Naive thymus-derived CD4-positive, alpha-beta T cell (primary cell): ENCODE data around the gene ATAD1. TPM values are rescaled to one million over a fixed set of nuclear protein-coding genes. Genes with fewer than 3 reads are reported as not detected.

Experiments used
- ATAC-seq: fragments of 150-1000 bp; cut with Tn5 transposase; 2 replicates; pipeline ENCODE4 v1.10.0; 2021; ENCODE audit warnings: mild to moderate bottlenecking, moderate library complexity
- CTCF ChIA-PET: fragments of 350-600 bp; sonication (Branson Sonifier 250); formaldehyde crosslinking; loops from one replicate; lab custom pipeline; 2021; ENCODE audit warnings: antibody characterized with exemption; lab: Charles Lee
- POLR2A ChIA-PET: fragments of 350-600 bp; sonication (Branson Sonifier 250); formaldehyde crosslinking; loops from one replicate; lab custom pipeline; 2021; ENCODE audit warnings: antibody characterized with exemption, inconsistent platforms; lab: Charles Lee
- DNase-seq, 9 donors: peaks; one replicate each; pipeline versions ENCODE4 v3.0.0 to v3.0.0-alpha.2; 2020 to 2022; ENCODE audit warnings: mixed read lengths in 1 of 9
- H3K27ac ChIP-seq: one replicate; pipeline ENCODE4 v1.7.0; 2013; ENCODE audit warnings: mild to moderate bottlenecking, low read depth, low read length, moderate library complexity
- H3K27me3 ChIP-seq, 2 donors: one replicate each; pipeline ENCODE4 v1.7.0; 2013; ENCODE audit warnings: low read length in 2 of 2, mild to moderate bottlenecking in 2 of 2, moderate library complexity in 2 of 2; ENCODE audit not compliant: control insufficient read depth in 2 of 2, insufficient read depth in 2 of 2
- H3K36me3 ChIP-seq, 3 experiments: 1 replicate in 2 of 3; 2 replicates in 1 of 3; pipeline ENCODE4 v1.7.0; 2013; ENCODE audit warnings: low read length in 3 of 3, mild to moderate bottlenecking in 3 of 3, moderate library complexity in 1 of 3; ENCODE audit not compliant: insufficient read depth in 3 of 3, control insufficient read depth in 2 of 3
- H3K4me1 ChIP-seq, 2 donors: one replicate each; pipeline ENCODE4 v1.7.0; 2013; ENCODE audit warnings: low read length in 2 of 2, mild to moderate bottlenecking in 2 of 2, moderate library complexity in 1 of 2; ENCODE audit not compliant: control insufficient read depth in 2 of 2, insufficient read depth in 2 of 2
- H3K4me3 ChIP-seq: 2 replicates; pipeline ENCODE4 v1.7.0; 2013; ENCODE audit warnings: mild to moderate bottlenecking, low read length
- H3K9me3 ChIP-seq, 3 experiments: 1 replicate in 2 of 3; 2 replicates in 1 of 3; pipeline ENCODE4 v1.7.0; 2013; ENCODE audit warnings: low read length in 3 of 3; ENCODE audit not compliant: control insufficient read depth in 2 of 3
- H3K27ac Mint-ChIP-seq, 9 donors: one replicate each; pipeline ENCODE4 v1.8.0; 2020 to 2022; ENCODE audit warnings: mixed read lengths in 9 of 9, mild to moderate bottlenecking in 8 of 9, moderate library complexity in 5 of 9, inconsistent platforms in 2 of 9
- H3K27me3 Mint-ChIP-seq, 5 donors: one replicate each; pipeline ENCODE4 v1.8.0; 2021 to 2022; ENCODE audit warnings: mixed read lengths in 5 of 5, mild to moderate bottlenecking in 1 of 5
- H3K36me3 Mint-ChIP-seq, 5 donors: one replicate each; pipeline ENCODE4 v1.8.0; 2020 to 2022; ENCODE audit warnings: mixed read lengths in 5 of 5, mild to moderate bottlenecking in 3 of 5, inconsistent platforms in 1 of 5
- H3K4me1 Mint-ChIP-seq, 7 donors: one replicate each; pipeline ENCODE4 v1.8.0; 2020 to 2022; ENCODE audit warnings: mixed read lengths in 7 of 7, mild to moderate bottlenecking in 3 of 7, inconsistent platforms in 1 of 7
- H3K4me3 Mint-ChIP-seq, 10 donors: one replicate each; pipeline ENCODE4 v1.8.0; 2020 to 2022; ENCODE audit warnings: mild to moderate bottlenecking in 10 of 10, mixed read lengths in 10 of 10, moderate library complexity in 6 of 10, inconsistent platforms in 2 of 10
- H3K9me3 Mint-ChIP-seq, 11 donors: one replicate each; pipeline ENCODE4 v1.8.0; 2020 to 2022; ENCODE audit warnings: mixed read lengths in 11 of 11, mild to moderate bottlenecking in 4 of 11, inconsistent platforms in 1 of 11, moderate library complexity in 1 of 11
- intact Hi-C, 2 donors: fragments of 100-400 bp; cut with micrococcal nuclease; formaldehyde crosslinking; loops; one replicate each; pipeline ENCODE4 v1.15.1; 2023
- polyA plus RNA-seq, 2 donors: library from polyadenylated mRNA; unstranded; fragments of 300-500 nt; fragmentation: Illumina TruSeq; gene quantifications; one replicate each; pipeline ENCODE4 v1.2.3, GENCODE V29; 2021
- total RNA-seq, 6 experiments: library from RNA in 5 of 6; stranded (reverse) in 5 of 6; gene quantifications; 1 replicate in 5 of 6; 2 replicates in 1 of 6; pipeline ENCODE4 v1.2.3 and lab custom pipeline; 2021 to 2026

The ATAD1 gene
- total and polyA plus RNA-seq, 7 experiments from 2014 or later = 33.5 to 53.4 (median 38.6) TPM

DNA sequence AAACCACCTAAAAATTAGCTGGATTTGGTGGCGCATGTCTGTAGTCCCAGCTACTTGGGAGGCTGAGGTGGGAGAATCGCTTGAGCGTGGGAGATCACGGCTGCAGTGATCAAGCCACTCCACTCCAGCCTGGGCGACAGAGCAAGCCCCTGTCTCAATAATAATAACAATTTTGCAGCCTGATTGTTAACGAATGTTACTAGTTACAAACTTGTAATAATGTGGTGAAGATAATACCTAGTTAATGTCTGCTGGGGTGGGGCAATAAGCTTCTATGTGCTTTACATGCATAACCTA lies 1.2 kb upstream of the ATAD1 start:
- DNase-seq (no peak), ATAC-seq (no peak)
- ChIA-PET POLR2A (interaction anchor here (0.6 to 3.6 kb wide), 10 partner anchors 19 to 1171 kb away, joined by 4 to 72 read pairs (median 5); partner anchors contain the start of genes FAS, KLLN, PTEN and STAMBPL1), CTCF (interaction anchor here (1.1 to 1.8 kb wide), 3 partner anchors 11 to 294 kb away, joined by 3 to 6 read pairs (median 3); no protein-coding TSS in a partner anchor)
- Mint-ChIP-seq H3K27me3 (peaks cover 0 to 10% (median 0%) of the 10 kb centered on the region in 5 donors), H3K4me1 (peaks cover 22 to 51% (median 40%) of the 10 kb centered on the region in 7 donors), H3K9me3 (no peaks in the 10 kb centered on the region), H3K36me3 (peaks cover 0 to 6% (median 3%) of the 10 kb centered on the region in 5 donors), H3K4me3 (peak overlapping the region in 9 of 10 donors; percentile 25 to 99 (median 93)), H3K27ac (peak overlapping the region in 8 of 9 donors; percentile 72 to 100 (median 98))
- Histone ChIP-seq H3K27me3 (no peaks in the 10 kb centered on the region), H3K4me3 (no peak overlapping the region), H3K27ac (peak overlapping the region; percentile 89), H3K36me3 (no peaks in the 10 kb centered on the region), H3K9me3 (no peaks in the 10 kb centered on the region), H3K4me1 (peaks cover 13 to 32% of the 10 kb centered on the region in 2 donors)
- intact Hi-C loops = loop anchor here (2.0 to 10.0 kb wide), 10 partner anchors 24 to 1883 kb away; partner anchors contain the start of genes KIF20B (in 2 of the 2), FAS (in 1 of the 2), IFIT5 (in 1 of the 2) and LIPA (in 1 of the 2)

DNA sequence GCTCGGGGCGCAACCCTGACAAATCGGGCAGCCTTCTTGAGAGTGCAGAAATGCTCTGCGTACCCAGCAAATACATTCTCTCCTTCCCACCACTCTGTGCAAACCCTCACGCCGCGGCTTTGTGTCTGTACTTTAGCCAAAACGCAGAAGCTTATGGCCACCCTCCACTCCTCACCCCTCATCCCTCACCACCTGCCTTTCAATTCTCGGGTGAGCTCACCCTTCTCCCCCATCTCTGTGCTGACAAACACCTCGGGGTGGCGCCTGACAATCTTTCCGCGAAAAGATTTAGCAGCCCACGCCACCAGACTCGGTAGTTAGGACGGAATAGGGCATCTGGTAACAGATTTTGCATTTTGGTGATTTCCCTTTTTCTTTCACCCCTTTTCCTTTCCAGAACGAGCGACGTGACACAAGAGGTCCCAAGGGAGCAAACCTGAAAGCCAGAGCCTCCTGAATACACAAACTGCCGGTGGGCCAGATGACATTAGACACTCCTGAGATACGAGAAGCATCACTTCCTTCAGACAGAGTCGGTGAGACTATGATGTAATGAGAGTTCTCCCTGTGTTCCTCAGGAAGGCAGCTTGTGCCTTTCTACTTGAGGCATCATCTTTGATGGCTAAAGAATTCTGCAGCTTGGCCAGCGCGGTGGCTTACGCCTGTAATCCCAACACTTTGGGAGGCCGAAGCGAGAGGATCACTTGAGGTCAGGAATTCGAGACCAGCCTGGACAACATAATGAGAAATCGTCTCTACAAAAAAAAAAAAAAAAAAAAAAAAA lies 671 bp upstream of the ATAD1 start:
- peaks cover 13 to 33% of the 10 kb centered on the region in 2 donors for H3K4me1 ChIP-seq
- H3K27me3 Mint-ChIP-seq = peaks cover 0 to 5% (median 0%) of the 10 kb centered on the region in 5 donors
- no peaks in the 10 kb centered on the region for H3K36me3 ChIP-seq
- no peaks in the 10 kb centered on the region for H3K9me3 ChIP-seq
- H3K9me3 Mint-ChIP-seq = no peaks in the 10 kb centered on the region
- H3K4me3 Mint-ChIP-seq = peak overlapping the region; percentile 90 to 100 (median 94)
- intact Hi-C loops = loop anchor here (1.0 to 10.0 kb wide), 19 partner anchors 24 to 1884 kb away; partner anchors contain the start of genes KIF20B (in 2 of the 2), FAS (in 1 of the 2), IFIT5 (in 1 of the 2) and LIPA (in 1 of the 2)
- ChIA-PET CTCF (interaction anchor here (0.6 to 1.8 kb wide), 7 partner anchors 12 to 517 kb away, joined by 3 to 6 read pairs (median 3); partner anchors contain the start of genes KLLN and PTEN), POLR2A (interaction anchor here (0.6 to 3.6 kb wide), 19 partner anchors 9 to 1172 kb away, joined by 3 to 72 read pairs (median 4); partner anchors contain the start of genes FAS, KLLN, PTEN and RNLS)
- peak overlapping the region; percentile 89 for H3K27ac ChIP-seq
- peak overlapping the region; percentile 75 for H3K4me3 ChIP-seq
- peaks cover 0 to 6% (median 3%) of the 10 kb centered on the region in 5 donors for H3K36me3 Mint-ChIP-seq
- H3K4me1 Mint-ChIP-seq = peaks cover 22 to 53% (median 41%) of the 10 kb centered on the region in 7 donors
- H3K27me3 ChIP-seq = no peaks in the 10 kb centered on the region
- H3K27ac Mint-ChIP-seq = peak overlapping the region; percentile 93 to 100 (median 98)
- ATAC-seq = peak; percentile 78
- DNase-seq = peak; percentile 40 to 76 (median 72)

DNA sequence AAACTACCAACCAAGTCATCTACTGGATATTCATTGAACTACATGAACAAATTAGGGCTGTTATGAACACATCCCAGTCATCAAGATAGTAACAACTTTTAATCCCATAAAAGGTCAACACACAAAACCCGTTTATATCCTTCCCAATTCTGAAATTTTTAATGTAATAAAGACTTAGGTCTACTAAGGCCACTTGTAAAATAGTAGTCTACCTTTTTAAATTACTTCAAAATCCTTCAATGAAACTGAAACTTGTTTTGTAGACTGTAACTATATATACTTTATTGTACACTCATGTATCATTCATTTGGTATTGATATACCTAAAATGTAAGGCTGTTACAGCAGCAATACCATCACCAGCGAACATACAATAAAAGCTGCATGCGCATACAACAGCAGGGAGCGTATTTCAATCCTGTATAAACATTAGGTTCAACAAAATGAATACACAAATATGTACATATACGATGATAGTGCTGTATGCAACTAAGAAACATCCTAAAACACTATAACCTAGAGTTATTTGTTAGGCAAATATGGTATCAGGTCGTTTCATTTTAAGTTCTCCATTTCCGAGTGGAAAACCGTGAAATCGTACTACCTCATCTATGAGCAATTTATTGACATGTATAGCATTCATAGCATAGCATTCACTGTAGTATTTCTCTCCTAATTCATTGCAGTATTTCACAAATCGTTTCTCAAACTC lies 973 bp downstream of the ATAD1 start:
- no peaks in the 10 kb centered on the region for H3K27me3 Mint-ChIP-seq
- Histone ChIP-seq H3K4me3 (peak overlapping the region; percentile 75), H3K27ac (peak overlapping the region; percentile 89), H3K9me3 (no peaks in the 10 kb centered on the region), H3K4me1 (peaks cover 13 to 33% of the 10 kb centered on the region in 2 donors), H3K27me3 (no peaks in the 10 kb centered on the region), H3K36me3 (peaks cover 0 to 3% (median 3%) of the 10 kb centered on the region in 3 experiments)
- intact Hi-C loops = loop anchor here in 1 of 2 donors (5.0 to 10.0 kb wide), 5 partner anchors 1065 to 1885 kb away; partner anchors contain the start of genes FAS, KIF20B, LIPA and STAMBPL1
- CTCF ChIA-PET = interaction anchor here (1.4 kb wide), 1 partner anchor 45 kb away, joined by 4 read pairs; no protein-coding TSS in a partner anchor
- POLR2A ChIA-PET = interaction anchor here (1.4 to 3.6 kb wide), 3 partner anchors 11 to 46 kb away, joined by 4 to 72 read pairs (median 6); partner anchors contain the start of genes KLLN and PTEN
- DNase-seq = no peak
- no peaks in the 10 kb centered on the region for H3K9me3 Mint-ChIP-seq
- H3K4me1 Mint-ChIP-seq = peaks cover 22 to 63% (median 41%) of the 10 kb centered on the region in 7 donors
- peak overlapping the region; percentile 90 to 100 (median 94) for H3K4me3 Mint-ChIP-seq
- H3K27ac Mint-ChIP-seq = peak overlapping the region; percentile 93 to 100 (median 98)
- no peak for ATAC-seq
- H3K36me3 Mint-ChIP-seq = peaks cover under 1 to 10% (median 6%) of the 10 kb centered on the region in 5 donors

DNA sequence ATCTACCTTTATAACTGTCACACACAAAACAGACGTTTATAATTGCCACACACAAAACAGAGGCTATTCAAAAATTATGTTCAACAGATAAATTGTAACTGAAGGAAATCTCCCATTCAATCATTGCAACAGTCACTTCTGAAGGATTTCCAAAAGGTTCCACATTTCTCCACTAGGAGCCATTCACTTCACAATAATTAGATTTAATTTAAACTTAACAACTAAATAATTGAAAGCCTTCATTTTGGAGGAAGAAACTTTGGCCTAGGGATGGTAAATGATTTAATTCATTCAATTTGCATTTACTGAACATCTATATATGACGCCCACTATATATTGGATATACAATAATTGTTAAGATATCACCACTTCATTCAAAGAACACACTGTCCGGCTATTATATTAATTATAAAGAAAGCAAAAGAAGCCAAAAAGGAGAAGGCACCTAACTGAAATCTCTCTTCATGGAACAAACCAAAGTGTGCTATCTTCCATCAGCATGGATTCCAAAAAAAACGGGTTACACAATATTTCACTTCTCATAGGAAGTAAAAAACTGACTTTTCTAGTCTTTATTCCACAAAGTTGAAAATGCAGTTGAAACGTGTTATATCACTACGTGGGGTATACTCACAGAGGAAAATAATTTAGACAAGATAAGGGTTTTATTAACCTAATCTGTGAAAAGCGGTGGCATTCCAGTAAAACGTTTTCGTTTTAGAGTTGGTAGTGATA lies 1.7 kb downstream of the ATAD1 start:
- peaks cover 8 to 18% (median 13%) of the 10 kb centered on the region in 5 donors for H3K36me3 Mint-ChIP-seq
- peaks cover 26 to 70% (median 47%) of the 10 kb centered on the region in 7 donors for H3K4me1 Mint-ChIP-seq
- Histone ChIP-seq H3K27ac (no peak overlapping the region), H3K9me3 (no peaks in the 10 kb centered on the region), H3K4me3 (peak overlapping the region; percentile 75), H3K4me1 (peaks cover 13 to 33% of the 10 kb centered on the region in 2 donors), H3K36me3 (peaks cover 0 to 10% (median 3%) of the 10 kb centered on the region in 3 experiments), H3K27me3 (no peaks in the 10 kb centered on the region)
- intact Hi-C loops = loop anchor here in 1 of 2 donors (5.0 to 10.0 kb wide), 5 partner anchors 1066 to 1886 kb away; partner anchors contain the start of genes FAS, KIF20B, LIPA and STAMBPL1
- H3K27ac Mint-ChIP-seq = peak overlapping the region in 6 of 9 donors; percentile 14 to 98 (median 60)
- DNase-seq = no peak
- peak overlapping the region; percentile 16 to 100 (median 94) for H3K4me3 Mint-ChIP-seq
- no peaks in the 10 kb centered on the region for H3K27me3 Mint-ChIP-seq
- POLR2A ChIA-PET = interaction anchor here (1.1 kb wide), 1 partner anchor 57 kb away, joined by 3 read pairs; no protein-coding TSS in a partner anchor
- no peak for ATAC-seq
- CTCF ChIA-PET = no interaction called here
- H3K9me3 Mint-ChIP-seq = peaks cover 0 to 2% (median 0%) of the 10 kb centered on the region in 11 donors

DNA sequence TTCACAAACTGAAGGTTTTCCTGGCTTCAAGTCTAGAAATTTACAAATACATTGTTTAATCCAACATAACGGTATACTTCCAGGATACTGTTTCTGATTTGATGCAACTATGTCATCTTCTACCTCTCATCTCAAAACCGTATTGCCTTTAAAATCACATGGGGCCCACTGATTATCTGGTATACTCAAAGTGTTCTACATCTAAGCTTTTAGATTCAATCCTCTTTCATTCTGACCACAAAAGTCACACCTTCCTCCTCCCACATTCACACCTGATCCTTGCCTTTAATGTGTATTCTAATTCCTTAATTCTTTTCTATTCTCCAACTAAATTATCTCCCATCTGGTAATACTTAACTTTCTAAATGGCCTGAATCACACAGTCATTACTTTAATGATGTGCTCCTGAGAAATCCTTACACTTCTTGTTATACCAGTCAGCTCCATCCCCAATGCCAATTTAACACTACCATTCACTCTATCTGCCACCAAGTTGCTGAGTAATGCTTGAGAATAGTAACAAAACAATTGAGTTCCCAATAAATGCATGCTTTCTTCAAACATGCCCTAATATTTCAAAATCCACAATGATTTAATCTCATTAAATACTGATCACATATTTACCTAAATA lies 13.0 kb downstream of the ATAD1 start:
- peak overlapping the region in 3 of 9 donors; percentile 2 to 57 (median 11) for H3K27ac Mint-ChIP-seq
- H3K27ac ChIP-seq = no peak overlapping the region
- H3K27me3 Mint-ChIP-seq = no peaks in the 10 kb centered on the region
- H3K36me3 ChIP-seq = peaks cover 0 to 16% (median 0%) of the 10 kb centered on the region in 3 experiments
- no peak for DNase-seq
- ChIA-PET CTCF (interaction anchor here (1.2 kb wide), 1 partner anchor 13 kb away, joined by 4 read pairs; the partner anchor contains the start of gene ATAD1), POLR2A (no interaction called here)
- no peaks in the 10 kb centered on the region for H3K4me1 ChIP-seq
- H3K4me3 Mint-ChIP-seq = peak overlapping the region in 1 of 10 donors; percentile 10
- H3K27me3 ChIP-seq = no peaks in the 10 kb centered on the region
- peaks cover 21 to 67% (median 44%) of the 10 kb centered on the region in 7 donors for H3K4me1 Mint-ChIP-seq
- no peaks in the 10 kb centered on the region for H3K9me3 ChIP-seq
- no peak for ATAC-seq
- peaks cover 18 to 78% (median 72%) of the 10 kb centered on the region in 5 donors for H3K36me3 Mint-ChIP-seq
- no peak overlapping the region for H3K4me3 ChIP-seq
- H3K9me3 Mint-ChIP-seq = peaks cover 1 to 35% (median 13%) of the 10 kb centered on the region in 11 donors
- intact Hi-C loops = no loop called here
